Right ventricle myocardium superior (tissue), 1 donor: ENCODE data around the gene TPTE2. TPM values are rescaled to one million over a fixed set of nuclear protein-coding genes. Genes with fewer than 3 reads are reported as not detected.

ENCODE experiments used
- total RNA-seq: library from RNA; stranded (reverse); fragmentation: NEBNext Ultra II Directional; extraction: Animal tissue kit (Norgen Biotek cat#: 25700); gene quantifications from one replicate; pipeline ENCODE4 v1.2.1, GENCODE V29; 2021
- donor health status: DM: no; HTN: yes; CAD: no; lungs with severe emphysema.

Gene TPTE2
- total RNA-seq, 1 donor from 2014 or later: not detected

Other genes with a start within 250 kb of the TPTE2 start
- gene MPHOSPH8, start 72.1 kb upstream of the TPTE2 start, total RNA-seq: 26.0 TPM
- gene PSPC1, start 221.4 kb upstream of the TPTE2 start, total RNA-seq: 22.2 TPM